ENCODE measurements around the gene SYS1.

The SYS1 gene

DNA sequence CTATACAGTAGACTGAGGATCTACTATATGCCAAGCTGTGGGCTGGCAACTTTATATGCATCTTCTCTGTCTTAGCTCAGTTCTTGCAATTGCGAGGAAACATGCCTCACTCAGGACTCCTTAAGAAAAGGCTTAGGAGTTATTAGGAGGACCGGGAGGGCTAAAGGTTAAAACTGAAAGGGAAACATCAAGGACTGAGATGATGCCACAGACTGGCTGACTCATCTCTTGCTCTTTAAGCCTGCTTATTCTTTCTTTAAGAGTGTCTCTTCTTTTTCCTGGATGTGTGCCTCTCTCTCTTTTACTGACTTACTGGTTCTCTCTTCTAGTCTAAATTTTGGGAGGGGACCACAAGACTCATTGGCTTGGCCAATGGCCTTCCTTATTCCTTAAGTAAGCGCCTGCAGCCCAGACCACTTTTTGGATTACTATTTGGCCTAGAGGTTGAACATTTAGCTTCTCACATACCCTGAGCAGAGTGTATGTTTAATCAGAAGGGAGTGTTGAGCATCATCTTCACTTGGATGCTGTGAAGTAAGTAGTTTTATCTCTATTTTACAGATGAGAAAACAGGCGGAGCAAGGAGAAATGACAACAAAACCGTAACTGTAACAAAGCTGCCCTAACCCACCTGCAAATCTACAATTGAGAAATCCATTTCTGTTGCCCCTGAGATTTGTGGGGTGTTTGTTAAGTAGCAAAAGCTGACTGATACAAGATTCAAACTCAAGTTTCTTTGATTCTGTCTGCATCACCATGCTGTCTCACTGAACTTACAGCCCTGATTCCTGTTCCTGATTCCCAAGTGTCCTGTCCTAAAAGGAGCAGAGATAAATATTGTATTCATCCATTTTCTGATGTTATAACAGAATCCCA lies 7.5 kb upstream of the SYS1 start:
- DNase-seq (ENCODE audit: low read depth in 2 of 2), result no peak

DNA sequence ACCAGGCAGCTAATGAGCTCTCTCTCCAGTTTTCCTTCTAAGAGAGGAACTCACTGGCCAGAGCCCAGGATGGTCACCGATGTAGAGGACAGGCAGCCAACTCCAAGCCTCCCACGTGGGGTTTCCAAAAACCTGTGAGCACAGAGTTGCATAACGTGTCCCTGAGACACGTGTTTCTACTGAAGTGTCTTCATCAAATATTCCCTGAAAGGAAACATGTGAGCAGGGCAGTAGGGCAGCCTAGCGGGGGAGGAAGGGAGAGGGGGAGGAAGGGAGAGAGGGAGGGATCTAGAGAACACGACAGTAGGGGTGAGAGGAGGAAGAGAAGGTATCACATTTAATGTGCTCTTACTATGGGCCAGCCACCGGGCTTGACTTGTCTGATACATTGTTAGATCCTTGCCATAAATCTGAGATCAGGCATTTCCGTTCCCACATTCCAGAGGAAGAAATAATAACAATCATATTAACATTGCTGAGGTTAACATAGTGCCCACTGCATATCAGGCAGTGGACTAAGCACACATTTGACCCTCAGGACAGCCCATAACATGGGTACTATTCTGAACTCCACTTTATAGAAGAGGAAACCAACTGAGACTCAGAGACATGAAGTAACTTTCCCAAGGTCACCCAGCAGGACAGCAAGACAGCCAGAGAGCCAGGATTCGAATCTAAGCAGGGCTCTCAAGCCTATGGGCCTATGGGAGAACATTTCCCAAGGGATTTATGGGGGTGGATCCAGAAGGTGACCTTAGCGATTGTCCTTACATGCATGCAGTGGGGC lies 4.5 kb upstream of the SYS1 start:
- DNase-seq (ENCODE audit: low read depth in 2 of 2), result no peak

DNA sequence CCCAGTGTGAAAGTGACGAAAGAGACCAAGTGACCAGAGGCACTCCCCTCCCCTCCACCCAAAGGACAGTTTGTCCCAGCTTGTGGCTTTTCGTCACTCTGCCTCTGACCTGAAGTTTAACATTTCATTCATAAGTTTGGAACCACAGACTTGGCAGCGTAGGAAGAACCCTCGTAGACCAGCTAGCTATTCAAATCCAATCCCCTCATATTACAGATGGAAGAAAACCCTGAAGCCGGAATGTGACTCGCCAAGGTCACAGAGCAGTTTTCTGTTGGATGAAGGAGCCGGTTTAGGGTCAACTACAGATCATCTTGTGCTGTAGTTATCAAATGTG lies 3.9 kb upstream of the SYS1 start:
- no peak for DNase-seq (ENCODE audit: low read depth in 2 of 2)

DNA sequence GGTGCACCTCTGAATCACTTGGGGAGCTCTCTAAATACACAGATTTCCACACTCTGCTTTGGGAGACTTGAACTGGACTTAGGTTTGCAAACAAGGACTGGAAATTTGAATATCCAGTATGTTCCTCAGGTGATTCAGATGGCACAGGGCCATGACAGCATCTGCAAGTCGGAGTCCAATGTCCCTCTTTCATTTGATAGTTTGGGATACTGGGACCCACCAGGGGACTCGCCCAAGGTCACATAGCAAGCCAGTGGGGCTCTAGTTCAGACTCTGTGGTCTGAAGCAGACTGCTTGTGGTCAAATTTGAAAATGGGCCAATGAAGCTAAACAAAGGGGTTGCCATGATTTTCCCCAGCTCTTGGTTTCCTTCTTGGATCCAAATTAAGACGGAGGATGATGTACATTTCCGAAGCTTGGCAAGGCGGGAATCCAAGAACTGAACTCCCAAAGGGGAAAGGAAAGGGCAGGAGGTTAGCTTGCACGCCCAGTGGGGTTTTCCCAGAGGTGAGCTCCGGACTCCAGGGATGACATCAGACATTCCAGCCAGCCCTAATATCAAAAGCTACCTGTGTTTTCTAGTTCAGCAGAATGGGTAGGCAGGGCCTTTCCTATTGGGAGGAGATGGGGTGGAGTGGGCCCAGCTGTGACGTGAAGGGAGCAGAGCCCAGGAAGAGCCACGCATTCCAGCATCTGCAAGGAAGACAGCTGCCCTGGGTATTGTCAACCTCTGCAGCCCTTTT lies 3.4 kb upstream of the SYS1 start:
- no peak for DNase-seq (ENCODE audit: low read depth in 2 of 2)

DNA sequence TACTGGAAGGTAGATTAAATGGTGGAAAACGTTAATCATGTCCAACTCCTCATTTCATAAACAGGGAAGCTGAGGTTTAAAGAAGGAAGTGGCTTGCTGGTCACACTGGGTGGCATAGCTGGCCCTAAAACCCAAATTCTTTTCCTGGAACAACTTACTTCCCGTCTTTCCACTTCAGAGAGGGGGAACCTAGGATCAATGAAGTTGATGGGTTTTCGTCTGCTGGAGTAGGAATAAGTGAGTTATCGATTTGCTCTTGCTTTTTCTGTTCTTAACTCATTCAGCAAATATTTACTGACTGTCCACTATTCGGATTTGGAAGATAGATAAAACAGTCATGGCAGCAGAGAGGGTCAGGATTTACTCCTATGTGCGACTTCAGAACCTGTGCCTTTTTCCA lies 1.2 kb upstream of the SYS1 start:
- DNase-seq (ENCODE audit: low read depth in 2 of 2), result no peak

DNA sequence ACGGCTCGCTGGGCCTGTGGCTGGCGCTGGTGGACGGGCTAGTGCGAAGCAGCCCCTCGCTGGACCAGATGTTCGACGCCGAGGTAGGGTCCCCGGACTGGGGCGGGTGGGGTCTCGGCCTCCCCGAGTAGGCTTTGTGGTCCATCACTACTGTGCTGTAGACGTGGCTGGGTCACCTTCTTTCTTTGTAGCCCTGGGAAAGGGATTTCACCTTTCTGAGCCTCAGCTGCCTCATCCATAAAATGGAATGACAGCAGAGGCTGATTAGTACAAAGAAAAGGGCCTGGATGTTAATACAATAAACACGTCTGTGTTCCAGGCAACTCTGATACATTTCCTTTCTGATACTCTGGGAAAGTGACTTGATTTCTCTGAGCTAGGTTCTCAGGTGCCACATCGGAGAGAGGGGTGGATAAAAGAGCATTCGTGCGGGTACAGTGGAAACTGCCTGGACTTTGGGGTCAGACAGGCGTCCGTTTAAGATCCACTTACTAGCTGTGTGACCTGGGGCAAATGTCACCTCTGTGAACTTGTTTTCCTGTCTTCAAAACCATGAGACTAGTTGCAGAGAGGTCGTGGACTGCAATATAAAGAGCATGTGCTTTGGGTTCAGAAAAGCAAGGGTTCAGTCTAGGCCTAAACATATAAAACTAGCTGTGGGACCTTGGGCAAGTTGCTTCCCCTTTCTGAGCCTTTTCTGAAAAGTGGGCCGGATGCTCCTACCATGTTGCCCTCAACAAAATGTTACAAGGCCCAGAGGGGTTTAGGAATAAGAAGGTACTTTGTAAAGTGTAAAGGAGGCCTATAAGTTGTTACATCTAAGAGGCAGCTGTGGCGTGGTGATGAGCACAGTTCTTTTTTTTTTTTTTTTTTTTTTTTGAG lies 896 bp downstream of the SYS1 start:
- no peak for DNase-seq (ENCODE audit: low read depth in 2 of 2)

DNA sequence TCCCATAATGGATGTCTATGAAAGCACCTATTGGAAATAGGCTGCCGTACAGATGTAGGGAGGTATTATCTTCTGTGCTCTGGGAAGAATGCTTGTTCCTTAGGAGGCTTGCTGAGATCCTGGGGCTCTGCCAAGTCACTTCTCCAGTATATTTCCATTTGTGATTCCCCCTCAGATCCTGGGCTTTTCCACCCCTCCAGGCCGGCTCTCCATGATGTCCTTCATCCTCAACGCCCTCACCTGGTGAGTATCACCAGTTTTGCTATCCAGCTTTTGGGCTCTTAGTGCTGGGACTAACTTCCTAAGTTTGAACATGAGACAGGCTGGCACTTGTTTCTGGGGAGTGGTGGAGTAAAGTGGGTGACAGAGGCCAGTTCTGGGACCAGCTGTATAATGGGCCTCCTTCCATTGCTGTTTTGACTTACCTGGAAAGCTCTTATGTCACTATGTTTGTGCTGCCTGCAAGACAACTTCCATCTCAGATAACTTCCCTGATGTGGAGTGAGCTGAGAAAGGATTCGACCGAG lies 2.6 kb downstream of the SYS1 start:
- DNase-seq (ENCODE audit: low read depth in 2 of 2), result no peak

DNA sequence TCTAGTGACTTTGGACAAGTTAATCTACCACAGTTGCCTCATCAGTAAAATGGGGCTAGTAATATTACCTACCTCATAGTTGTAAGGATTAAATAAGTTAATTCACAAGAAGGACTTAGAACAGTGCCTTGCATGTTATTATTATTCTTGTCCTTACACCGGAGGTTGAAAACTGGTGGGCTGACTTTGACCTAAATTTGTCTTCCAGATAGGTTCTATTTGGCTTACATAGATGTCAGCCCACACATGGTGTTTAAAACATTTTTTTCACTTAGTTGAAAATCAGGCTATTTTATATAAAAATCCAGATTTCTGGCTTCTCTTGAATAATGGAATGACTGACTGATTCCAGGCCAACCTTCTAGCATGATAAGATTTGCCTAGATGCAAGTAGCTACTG lies 3.2 kb downstream of the SYS1 start:
- DNase-seq (ENCODE audit: low read depth in 2 of 2), result no peak

DNA sequence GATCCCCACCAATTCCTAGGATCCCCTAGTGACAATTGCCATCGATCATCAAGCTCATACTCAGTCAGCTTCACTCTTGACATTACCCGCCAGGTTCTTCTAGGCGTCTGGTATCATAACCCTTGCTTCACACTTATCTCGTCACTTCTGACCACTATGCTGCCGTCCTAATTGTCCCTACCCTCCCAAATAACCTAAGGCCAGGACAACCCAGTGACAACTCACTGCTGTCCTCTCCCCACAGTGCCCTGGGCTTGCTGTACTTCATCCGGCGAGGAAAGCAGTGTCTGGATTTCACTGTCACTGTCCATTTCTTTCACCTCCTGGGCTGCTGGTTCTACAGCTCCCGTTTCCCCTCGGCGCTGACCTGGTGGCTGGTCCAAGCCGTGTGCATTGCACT lies 3.7 kb downstream of the SYS1 start:
- no peak for DNase-seq (ENCODE audit: low read depth in 2 of 2)

DNA sequence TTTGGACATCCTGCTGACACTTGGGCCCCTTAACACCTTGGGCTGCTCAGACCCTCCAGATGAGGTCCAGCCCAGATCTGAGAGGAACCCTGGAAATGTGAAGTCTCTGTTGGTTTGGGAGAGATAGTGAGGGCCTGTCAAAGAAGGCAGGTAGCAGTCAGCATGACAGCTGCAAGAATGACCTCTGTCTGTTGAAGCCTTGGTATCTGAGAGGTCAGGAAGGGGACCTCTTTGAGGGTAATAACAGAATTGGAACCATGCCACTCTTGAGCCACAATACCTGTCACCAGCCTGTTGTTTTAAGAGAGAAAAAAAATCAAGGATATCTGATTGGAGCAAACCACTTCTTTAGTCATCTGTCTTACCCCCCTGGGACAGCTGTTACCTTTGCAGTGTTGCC lies 4.2 kb downstream of the SYS1 start:
- no peak for DNase-seq (ENCODE audit: low read depth in 2 of 2)

DNA sequence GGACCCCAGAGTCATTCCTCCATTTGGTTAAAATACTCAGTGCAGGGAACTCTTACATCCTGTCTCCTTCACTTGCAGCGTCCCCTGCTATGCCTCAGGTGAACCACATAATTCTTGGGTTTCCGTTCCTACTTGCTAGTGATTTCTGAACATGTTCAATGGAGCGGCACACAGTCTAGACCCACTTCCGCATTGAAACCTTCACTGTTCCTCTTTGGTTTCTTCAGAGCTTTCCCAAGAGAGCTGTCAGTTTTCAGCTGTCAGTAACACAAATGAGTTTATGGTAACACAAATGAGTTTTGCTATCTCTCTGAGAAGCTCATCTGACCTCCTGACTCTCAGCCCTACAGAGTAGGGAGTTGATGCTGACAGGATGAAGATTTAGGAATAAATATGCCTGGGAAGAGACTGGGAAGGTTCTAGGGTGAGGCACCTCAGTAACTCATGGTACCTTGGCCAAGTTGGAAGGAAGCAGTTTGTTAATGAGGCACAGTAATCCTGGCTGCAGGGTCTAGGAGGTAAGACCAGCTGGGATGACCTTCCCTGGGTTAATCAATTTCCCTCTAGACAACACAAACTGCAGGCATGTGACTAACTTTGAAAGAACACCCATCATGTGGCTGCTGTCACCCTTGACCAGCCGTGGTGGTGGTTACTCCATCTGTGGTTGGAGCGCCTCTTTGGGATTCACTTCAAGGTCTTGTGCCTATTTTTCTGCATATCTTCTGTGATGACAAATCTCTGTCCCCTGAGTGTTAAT lies 5.4 kb downstream of the SYS1 start:
- DNase-seq (ENCODE audit: low read depth in 2 of 2), result no peak

DNA sequence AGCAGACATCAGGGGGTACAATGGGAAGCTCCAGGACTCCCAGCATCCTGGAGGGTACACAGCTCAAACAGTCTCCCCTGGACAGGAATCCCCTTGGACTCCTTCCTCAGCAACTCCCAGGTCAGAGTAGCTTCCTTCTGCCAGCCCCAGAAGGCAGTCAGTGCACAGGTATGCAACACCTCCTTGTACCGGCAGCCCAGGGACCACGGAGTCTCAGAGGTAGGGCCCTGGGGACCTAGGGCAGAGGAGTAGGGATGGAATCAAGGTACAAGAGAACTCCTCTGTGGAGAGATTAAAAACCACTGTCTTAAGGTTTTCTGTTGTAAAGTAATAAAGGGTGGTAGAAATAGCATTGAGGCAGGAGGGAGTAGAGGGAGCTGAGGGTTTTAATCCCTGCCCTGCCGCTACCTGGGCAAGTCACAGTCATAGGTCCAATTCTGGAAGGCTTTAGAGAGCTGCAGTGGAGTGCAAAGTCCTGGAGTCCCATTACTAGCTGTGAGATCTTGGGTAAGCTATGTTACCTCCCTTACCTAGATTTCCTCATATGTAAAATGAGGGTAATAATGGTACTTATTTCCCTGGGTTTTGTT lies 7.7 kb downstream of the SYS1 start:
- DNase-seq (ENCODE audit: low read depth in 2 of 2), result no peak

DNA sequence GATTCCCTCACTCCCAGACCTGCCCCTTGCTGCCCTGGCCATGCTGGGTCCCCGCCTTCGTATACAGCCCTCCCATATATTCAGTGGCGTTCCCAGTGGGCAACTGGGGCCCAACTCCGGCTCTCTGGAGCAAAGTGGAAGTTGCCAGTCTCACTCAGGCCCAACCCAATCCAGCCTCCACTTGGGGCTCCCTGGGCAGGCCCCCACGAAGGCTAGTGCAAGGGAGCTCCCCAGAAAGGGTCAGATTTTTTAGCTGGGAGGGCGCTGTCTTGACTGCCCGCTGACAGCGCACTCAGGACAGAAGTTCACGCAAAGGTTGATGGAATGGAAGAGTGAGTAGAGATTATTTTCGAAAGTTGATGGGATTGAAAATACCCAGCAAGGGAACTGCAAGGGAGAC lies 9.3 kb downstream of the SYS1 start:
- DNase-seq (ENCODE audit: low read depth in 2 of 2), result no peak

DNA sequence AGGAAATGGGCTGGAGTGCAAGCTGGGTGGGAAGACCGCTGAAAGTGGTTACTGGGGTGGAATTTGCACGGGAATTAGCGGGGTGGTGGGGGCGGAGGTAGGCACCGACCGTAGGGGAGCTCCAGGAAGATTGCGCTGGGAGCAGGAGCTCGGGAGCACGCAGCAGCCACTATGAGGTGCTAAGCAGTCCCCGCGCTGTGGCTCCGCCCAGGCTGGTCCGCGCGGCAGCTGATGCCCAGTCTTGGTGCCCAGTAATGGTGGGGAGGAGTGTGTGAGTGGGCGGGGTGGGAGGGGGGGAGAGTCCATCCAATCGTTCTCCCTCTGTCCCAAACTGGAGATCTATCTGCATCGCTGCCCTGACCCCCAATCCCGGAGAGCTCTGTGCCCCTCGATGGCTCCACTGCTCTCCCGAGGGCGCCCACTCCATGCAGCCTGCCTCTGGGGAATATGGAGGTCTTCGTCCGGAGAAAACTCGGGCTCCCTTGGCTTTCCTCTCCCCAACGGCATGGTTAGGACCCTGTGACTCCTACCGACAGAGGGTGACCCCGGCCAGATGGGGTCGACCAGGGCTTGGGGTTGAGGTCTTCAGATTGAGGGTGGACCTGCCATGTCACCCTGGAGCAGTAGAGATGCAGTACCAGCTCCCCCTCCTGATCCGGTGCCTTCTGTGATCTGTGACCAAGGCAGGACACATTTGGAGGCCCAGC lies 9.8 kb downstream of the SYS1 start:
- no peak for DNase-seq (ENCODE audit: low read depth in 2 of 2)

DNA sequence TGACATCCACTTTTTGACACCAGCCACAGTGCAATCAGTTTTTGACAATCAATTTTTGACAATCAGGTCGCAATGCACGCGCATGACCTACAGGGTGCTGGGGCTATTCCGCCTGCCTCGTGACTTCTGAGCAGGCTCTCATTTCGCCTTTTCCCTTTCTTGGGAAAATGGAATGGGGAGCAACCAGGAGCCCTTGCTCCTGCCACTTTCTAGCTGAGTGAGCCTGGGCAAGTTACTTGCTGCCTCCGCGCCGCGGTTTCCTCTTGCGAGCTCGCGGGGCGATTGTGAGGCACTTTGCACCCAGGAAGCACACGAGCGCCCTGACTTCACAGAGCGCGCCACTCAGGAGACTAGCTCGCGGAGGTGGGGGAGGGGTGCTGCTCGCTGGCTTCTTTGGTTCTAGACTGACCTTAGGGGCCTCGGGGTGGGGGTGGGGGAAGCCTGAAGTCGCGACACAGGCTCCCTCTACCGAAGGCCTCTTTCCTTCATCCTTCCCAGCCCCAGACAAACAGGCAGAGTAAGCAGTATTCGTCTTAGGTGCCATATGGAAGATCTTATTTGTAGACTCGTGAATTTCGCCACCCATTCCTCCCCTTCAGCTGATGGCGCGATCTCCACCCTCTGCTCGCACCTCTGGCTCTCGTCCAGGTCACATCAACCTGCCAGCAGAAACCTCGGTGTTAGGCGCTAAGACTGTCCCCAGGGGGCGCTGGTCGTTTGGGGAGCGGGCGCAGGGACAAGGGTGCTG lies 10.6 kb downstream of the SYS1 start:
- peak; percentile 84 to 89 for DNase-seq (ENCODE audit: low read depth in 2 of 2)

DNA sequence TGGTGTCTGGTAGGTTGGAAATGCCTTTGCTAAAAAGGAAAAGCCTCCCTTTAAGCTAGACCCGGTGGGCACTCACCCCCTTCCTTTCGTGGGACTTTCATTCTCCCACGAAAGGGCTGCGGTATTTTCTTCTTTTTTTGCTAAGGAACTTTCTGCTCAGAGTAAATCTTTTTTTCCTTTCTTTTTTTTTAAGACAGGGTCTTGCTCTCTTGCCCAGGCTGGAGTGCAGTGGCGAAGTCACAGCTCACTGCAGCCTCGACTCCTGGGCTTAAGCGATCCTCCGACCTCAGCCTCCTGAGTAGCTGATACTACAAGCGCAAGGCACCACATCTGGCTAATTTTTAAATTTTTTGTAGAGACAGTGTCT lies 11.1 kb downstream of the SYS1 start:
- no peak for DNase-seq (ENCODE audit: low read depth in 2 of 2)

DNA sequence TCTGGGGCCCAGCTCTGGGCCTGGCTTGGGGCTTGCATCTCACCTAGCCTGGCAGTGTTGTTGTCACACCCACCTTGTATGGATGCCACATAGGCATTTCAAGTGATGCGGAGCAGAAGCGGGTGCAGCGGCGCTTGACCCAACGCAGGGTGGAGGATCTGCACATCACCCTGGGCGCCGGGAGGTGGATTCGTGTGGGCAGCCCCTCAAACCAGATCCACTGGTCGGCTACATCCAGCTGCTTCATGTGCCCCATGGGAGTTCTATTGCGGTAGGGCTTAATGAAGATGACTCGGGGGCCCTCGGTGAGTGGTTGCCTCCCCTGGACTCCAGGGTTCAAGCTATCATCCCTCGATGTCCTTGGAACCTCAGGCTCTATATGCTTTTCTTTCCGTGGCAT lies 12.0 kb downstream of the SYS1 start:
- DNase-seq (ENCODE audit: low read depth in 2 of 2), result no peak

DNA sequence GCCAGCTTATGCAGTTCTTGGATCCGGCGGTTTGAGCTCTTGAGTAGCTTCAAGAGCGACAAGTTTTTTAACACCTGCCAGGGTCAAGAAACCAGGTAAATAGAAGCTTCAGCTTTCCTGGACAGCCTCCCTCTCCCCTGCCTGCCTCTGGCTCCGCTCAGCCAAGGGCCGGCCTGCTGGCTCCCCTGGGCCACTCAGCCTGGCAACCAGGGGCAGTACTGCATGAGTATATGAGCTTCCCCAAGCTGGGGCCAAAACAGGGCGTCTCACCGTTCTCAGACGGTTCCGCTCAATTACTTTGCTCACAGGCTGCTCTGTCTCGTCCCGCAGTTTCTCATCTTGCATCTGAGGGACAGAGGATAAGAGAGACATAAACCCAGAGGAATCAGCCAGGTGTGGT lies 14.3 kb downstream of the SYS1 start:
- DNase-seq (ENCODE audit: low read depth in 2 of 2), result no peak

DNA sequence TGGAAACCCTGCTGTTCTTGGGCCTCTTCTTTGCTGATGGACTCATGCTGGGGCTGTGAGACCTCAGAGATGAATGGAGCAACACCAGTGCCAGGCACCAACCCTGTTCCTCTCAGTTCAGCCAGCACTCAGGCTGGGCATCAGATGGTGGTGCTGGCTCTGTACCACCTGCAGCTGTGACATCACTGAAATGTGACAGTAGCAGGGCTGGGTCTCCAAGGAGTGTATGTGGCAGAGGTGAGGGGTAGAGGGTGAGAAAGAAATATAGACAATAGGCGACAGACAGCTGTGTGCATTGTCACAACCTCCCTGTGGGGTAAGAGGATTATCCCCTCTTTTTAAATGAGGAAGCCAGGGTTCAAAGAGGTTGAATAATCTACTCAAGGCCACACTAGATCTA lies 15.2 kb downstream of the SYS1 start, which contains the start of gene TP53TG5:
TSS of gene TP53TG5 (minus strand) at position 135 of the 400 bp plus-strand sequence. CDS start at position 46, 89 bp downstream.
- DNase-seq (ENCODE audit: low read depth in 2 of 2), result no peak

Measured in stimulated activated CD8-positive, alpha-beta memory T cell treated with anti-CD3 and anti-CD28 coated beads, Interleukin-2, amount 100 ng/mL, for 48 hours (primary cell).